Fibroblast of mammary gland (primary cell): ENCODE measurements around the gene DAB2IP.
A peak's percentile ranks its signal among the peaks of the same experiment; 100 is the strongest.
"Not testable (repeated sequence)": the region's sequence is repeated elsewhere in the genome, so short reads cannot be mapped to it uniquely, and the experiment has no call there.

ENCODE experiments used
- DNase-seq: peaks from one replicate; pipeline ENCODE4 v3.0.0-alpha.2; 2010; ENCODE audit warnings: low read depth
- H3K4me3 ChIP-seq: 2 replicates; pipeline ENCODE4 v1.5.1; 2011; ENCODE audit warnings: low read depth, mild to moderate bottlenecking, low read length, moderate library complexity; ENCODE audit not compliant: control insufficient read depth
- TF ChIP-seq, protein P1 (sequence below): conservative IDR thresholded peaks from 2 replicates; pipeline ENCODE4 v1.5.1; 2011; ENCODE audit warnings: low read depth, low read length, inconsistent platforms; ENCODE audit not compliant: control insufficient read depth, insufficient read depth

DAB2IP gene

DNA sequence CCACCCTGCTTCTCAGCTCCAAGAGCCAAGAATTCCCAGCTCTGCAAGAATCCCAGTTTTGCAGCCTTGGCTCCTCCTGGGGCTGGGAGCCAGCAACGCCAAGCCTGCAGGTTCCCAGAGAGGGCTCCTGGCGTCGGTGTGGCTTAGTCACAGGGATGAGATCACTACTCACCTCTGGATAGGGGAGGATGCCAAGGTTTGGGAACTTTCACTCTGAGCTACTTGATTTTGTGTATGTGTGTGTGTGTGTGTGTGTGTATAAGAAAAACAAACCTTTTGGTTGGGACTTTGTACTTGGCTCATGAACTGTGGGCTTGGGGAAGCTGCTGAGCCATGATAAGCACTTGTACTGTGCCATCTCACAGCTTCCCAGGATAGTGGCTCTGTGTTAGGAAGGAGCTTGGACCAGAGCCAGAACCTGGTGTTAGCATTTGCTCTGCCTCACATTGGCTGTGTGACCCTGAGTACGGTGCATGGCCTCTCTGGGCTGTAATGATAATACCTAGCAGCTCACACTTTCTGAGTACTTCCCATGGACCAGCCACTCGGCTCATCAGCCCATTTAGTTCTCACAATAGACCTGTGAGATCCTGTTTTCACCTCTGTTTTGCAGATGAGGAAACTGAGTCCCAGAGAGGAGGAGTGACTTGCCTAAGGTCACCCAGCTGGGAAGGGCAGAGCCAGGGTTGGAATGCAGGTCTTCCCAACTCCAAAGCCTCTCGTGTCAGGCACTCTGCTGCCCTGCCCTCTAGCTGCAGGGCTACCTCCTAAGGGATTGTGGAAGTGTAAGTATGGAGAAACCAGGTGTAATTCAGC, 41.4 kb upstream of the DAB2IP start:
- TF ChIP-seq, protein P1, sequence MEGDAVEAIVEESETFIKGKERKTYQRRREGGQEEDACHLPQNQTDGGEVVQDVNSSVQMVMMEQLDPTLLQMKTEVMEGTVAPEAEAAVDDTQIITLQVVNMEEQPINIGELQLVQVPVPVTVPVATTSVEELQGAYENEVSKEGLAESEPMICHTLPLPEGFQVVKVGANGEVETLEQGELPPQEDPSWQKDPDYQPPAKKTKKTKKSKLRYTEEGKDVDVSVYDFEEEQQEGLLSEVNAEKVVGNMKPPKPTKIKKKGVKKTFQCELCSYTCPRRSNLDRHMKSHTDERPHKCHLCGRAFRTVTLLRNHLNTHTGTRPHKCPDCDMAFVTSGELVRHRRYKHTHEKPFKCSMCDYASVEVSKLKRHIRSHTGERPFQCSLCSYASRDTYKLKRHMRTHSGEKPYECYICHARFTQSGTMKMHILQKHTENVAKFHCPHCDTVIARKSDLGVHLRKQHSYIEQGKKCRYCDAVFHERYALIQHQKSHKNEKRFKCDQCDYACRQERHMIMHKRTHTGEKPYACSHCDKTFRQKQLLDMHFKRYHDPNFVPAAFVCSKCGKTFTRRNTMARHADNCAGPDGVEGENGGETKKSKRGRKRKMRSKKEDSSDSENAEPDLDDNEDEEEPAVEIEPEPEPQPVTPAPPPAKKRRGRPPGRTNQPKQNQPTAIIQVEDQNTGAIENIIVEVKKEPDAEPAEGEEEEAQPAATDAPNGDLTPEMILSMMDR: no peak
- H3K4me3 ChIP-seq: no peak overlapping the region
- peak; percentile 65 for DNase-seq

DNA sequence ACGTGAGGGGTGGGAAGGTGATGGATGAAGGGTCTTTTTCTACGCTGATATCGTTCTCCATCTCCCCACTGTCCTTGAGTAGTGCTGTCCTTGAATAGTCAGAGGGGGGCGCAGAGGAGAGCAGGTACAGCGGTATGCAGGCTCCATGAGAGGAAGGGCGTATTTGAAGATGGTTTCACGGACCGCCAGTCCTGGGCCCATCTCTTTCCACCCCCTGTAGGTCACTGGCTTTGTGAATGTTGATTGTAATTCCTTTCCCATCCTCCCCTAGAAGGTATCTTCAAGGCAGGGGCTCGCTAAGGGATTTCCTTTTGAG, 40.8 kb upstream of the DAB2IP start:
- no peak overlapping the region for H3K4me3 ChIP-seq
- TF ChIP-seq, protein P1: no peak
- no peak for DNase-seq

DNA sequence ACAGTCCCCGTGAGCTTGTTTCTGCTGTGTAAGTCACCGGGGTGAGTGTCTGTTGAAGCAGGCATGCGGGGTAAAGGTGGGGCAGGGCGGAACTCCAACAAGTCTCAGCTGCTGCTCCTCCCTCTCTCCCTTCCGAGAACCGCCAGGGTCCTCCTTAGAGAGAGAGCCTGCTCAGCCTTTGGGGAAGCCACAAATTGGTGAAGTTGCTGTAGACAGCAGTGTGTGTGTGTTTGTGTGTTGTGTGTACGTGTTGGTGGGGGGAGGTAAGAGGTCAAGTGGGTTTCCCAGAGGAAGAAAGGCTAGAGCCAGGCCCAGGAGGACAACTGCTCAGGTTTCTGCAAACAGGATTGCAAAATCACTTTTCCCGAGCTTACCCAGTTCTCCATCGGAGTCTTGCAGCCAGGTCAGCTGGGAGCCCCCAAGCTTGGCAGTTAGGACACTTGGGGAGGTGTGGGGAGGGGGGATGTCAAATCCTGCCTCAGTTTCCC, 38.9 kb upstream of the DAB2IP start:
- DNase-seq: no peak
- TF ChIP-seq, protein P1: no peak
- H3K4me3 ChIP-seq: no peak overlapping the region

DNA sequence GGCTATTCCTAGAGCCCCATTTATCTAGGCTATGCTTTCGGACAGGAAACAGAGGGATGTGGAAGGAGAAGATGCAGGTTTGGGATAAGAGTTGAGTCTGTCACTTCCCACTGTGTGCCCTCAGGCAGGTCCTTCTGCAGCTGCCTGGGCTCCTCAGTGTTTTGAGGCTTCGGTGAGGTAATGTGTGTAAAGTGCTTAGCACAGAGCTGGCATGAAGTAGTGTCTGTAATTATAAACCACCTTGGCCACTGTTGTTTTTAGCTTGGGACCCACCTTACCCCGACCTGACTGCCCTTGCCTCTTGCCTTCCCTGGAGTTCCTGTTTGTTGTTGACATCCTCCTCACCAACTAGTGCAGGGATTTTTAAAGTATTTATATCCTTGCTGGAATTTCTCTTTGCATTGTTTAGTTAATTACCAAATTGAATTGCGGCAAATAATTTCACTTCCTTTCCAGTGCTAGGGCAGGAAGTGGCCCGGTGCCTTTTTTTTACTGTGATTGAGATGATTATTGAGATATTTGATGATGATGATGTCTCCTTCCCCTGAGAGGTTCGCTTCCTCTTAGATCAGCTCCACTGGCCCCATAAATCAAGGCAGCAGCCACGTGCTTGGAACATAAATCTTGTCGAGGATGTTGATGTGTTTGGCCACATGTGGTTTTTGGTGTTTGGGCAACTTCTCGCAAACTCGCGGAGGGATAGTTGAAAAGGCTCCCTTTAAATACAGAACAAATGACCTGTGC, 38.3 kb upstream of the DAB2IP start:
- TF ChIP-seq, protein P1: no peak
- no peak for DNase-seq
- no peak overlapping the region for H3K4me3 ChIP-seq

DNA sequence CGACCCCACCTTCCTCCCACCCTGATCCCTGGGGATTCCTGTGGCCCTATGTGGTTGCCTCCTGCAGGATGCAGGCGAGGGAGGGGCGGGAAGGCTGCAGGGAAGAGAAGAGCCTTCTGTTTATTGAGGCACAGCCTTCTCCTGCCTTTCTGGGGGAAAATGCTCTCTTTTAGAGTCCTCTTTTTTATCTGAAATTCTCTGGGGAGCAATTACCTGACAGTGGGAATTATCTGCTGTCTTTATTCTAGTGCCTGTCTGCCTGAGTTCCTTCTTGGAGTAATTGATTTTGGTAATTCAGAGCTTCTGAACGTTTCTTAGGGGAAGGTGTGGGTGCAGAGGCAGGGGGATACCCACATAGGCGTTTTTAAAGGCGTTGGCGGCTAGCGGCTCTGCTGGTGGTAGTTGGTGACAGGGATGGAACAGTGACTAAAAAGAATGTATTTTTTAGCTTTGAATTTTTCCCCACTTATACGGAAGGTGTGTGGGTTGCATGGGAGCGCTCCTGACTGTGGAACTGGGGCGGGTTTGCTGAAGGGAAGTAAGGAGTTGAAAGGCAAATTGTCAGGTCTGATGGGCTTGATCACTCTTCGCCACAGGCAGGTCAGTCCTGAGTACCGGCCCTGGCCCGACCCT, 35.2 kb upstream of the DAB2IP start:
- TF ChIP-seq, protein P1: no peak
- no peak for DNase-seq
- no peak overlapping the region for H3K4me3 ChIP-seq

DNA sequence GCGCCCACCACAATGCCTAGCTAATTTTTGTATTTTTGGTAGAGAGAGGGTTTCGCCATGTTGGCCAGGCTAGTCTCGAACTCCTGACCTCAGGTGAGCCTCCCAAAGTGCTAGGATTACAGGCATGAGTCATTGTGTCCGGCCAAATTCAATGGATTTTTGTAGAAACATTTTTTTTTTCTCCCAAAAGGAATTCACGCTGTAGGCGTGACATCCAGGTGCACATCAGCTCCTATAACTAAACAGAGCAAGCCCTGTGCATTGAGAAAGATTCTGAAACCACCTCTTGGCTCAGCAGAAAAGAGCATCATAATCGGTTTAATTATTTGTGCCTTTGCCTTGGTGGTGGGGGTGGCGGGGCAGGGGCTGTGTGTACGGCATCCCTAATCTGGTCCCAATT, 32.9 kb upstream of the DAB2IP start:
- TF ChIP-seq, protein P1: no peak
- DNase-seq: no peak
- no peak overlapping the region for H3K4me3 ChIP-seq

DNA sequence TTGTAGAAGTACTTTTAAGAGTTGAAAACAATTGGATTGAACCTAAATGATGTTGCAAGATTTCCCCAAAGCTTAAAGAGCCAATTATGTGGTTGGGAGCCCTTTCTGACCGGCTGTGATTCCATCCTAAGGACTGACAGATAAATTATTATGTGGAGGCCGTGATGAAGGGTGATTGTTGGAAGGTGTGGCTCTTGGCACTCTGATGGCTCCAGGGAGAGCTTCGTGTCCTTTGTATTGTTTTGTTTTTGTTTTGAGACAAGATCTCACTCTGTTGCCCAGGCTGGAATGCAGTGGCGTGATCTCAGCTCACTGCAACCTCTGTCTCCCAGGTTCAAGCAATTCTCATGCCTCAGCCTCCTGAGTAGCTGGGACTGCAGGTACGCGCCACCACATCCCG, 32.5 kb upstream of the DAB2IP start:
- not testable (repeated sequence) for H3K4me3 ChIP-seq, DNase-seq
